GM13977 (cell line): ENCODE data around the gene BHMT.

Source experiments
- DNase-seq: peaks from one replicate; pipeline ENCODE4 v3.0.0; 2012; ENCODE audit warnings: low spot score
- CTCF ChIP-seq: IDR thresholded peaks from 2 replicates; pipeline ENCODE4 v1.5.1; 2012; ENCODE audit warnings: mild to moderate bottlenecking, control low read depth; ENCODE audit not compliant: insufficient read depth; ENCODE audit errors: extremely low read depth, missing control alignments
- in situ Hi-C: fragments of 300-500 bp; cut with MboI; formaldehyde crosslinking; loops from one replicate; pipeline ENCODE4 v1.12.0; 2022; ENCODE audit warnings: low sequenced_read_pairs, low pct_unique_long_range_greater_than_20kb, mixed read lengths, inconsistent platforms; ENCODE audit not compliant: unreplicated experiment

Gene BHMT

GRCh38 chr5:79124607-79125006, 13.0 kb downstream of the BHMT start:
- in situ Hi-C loops: no loop called here
- no peak for DNase-seq
- TF ChIP-seq CTCF: no peak

- no peak for TF ChIP-seq CTCF
- in situ Hi-C loops: loop anchor here (10.0 kb wide), 1 partner anchor 344 kb away; no protein-coding TSS in a partner anchor
- no peak for DNase-seq
Observed at GRCh38 chr5:79130781-79131180, 19.2 kb downstream of the BHMT start.

- in situ Hi-C loops: loop anchor here (10.0 kb wide), 1 partner anchor 342 kb away; no protein-coding TSS in a partner anchor
- peak; percentile 48 for TF ChIP-seq CTCF
- DNase-seq: no peak
Observed at GRCh38 chr5:79133121-79133656, 21.6 kb downstream of the BHMT start.

GRCh38 chr5:79133657-79134451, 22.2 kb downstream of the BHMT start:
- peak; percentile 80 for TF ChIP-seq CTCF
- in situ Hi-C loops: loop anchor here (10.0 kb wide), 1 partner anchor 341 kb away; no protein-coding TSS in a partner anchor
- DNase-seq: peak; percentile 68

- DNase-seq: no peak
- no peak for TF ChIP-seq CTCF
- in situ Hi-C loops: loop anchor here (10.0 kb wide), 1 partner anchor 339 kb away; no protein-coding TSS in a partner anchor
Observed at GRCh38 chr5:79135790-79136553, 24.4 kb downstream of the BHMT start.

GRCh38 chr5:79136618-79137017, 25.0 kb downstream of the BHMT start:
- in situ Hi-C loops: loop anchor here (10.0 kb wide), 1 partner anchor 338 kb away; no protein-coding TSS in a partner anchor
- DNase-seq: no peak
- TF ChIP-seq CTCF: no peak
